Measurements from ENCODE around the gene COG4.

COG4 gene

DNA sequence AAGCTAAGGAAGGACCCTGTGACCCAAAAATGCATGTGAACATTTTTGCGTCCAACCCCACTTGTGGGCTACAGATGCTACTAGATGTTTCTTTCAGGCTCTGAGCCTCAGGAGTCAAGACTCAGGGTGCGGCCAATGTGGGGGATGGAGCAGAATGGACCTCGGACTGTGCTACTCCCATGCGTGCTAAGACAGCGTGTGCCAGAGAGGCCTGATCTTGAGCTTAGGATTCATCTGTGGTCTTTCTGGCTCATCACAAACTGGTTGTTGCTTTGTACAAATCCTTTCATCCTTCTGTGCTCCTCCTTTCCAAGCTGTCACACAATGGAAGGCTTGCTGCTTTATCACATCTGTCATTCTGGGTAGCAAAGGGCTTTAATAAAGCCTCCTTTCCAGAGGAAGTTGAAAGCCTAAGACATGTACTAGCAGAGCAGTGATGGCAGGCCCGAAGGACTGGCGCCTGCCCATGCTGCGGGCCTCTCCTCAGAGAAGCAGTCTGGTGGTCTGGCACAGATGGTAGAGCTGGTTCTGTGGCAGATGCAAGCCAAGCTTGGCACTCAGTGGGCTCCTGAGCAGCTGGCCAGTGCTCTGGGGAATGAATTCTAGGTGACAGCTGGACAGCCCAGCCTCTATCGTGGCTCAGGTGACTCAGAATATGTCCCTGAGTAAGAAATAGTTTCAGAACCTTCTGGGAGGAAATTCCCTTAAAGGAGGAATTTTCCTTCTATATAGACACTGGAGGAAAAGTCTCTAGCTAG lies 27.8 kb downstream of the COG4 start:
- Histone ChIP-seq H2AFZ (ENCODE audit: insufficient read depth, low read length, poor library complexity) (no peak overlapping the region), H3K79me1 (ENCODE audit: low read length) (no peaks in the 10 kb centered on the region), H3K23ac (ENCODE audit: low read length) (no peak overlapping the region), H2BK120ac (ENCODE audit: insufficient read depth, low read length, poor library complexity) (no peak overlapping the region), H2BK12ac (ENCODE audit: low read length) (no peak overlapping the region), H3K27ac (ENCODE audit: low read depth, low read length) (no peak overlapping the region), H4K12ac (ENCODE audit: low read depth, low read length) (no peak overlapping the region), H3K9me3 (ENCODE audit: insufficient read depth, low read depth, low read length) (no peaks in the 10 kb centered on the region), H4K8ac (ENCODE audit: low read depth, low read length) (no peak overlapping the region), H3K36me3 (ENCODE audit: control insufficient read depth in 1 of 2, insufficient read depth in 2 of 2, low read length in 2 of 2) (peaks cover 22 to 34% of the 10 kb centered on the region in 2 experiments), H3K18ac (ENCODE audit: low read length) (no peak overlapping the region), H4K91ac (ENCODE audit: low read depth, low read length) (no peak overlapping the region), H3K4me1 (ENCODE audit: control insufficient read depth in 1 of 2, insufficient read depth in 2 of 2, low read length in 2 of 2) (no peaks in the 10 kb centered on the region), H2BK5ac (ENCODE audit: low read depth, low read length, poor library complexity) (no peak overlapping the region), H2AK5ac (ENCODE audit: low read length) (no peak overlapping the region), H3K4ac (ENCODE audit: low read depth, low read length) (no peak overlapping the region), H3K79me2 (ENCODE audit: control insufficient read depth, insufficient read depth, low read length, poor library complexity) (no peaks in the 10 kb centered on the region), H3K4me2 (ENCODE audit: low read length) (no peak overlapping the region), H3K14ac (ENCODE audit: low read length) (no peak overlapping the region), H3K27me3 (ENCODE audit: insufficient read depth, low read length) (no peaks in the 10 kb centered on the region), H3K9ac (ENCODE audit: low read length) (peak overlapping the region; percentile 64), H3K4me3 (ENCODE audit: low read depth, low read length) (no peak overlapping the region)
- DNase-seq, result peak; percentile 29 to 43
- WGBS (ENCODE audit: extremely low coverage, insufficient coverage, insufficient read length), result no CpG with 5 or more reads among the region's 9 CpGs

GRCh38 chr16:70494777-70495176 lies 28.6 kb downstream of the COG4 start:
- Histone ChIP-seq H2AK5ac (ENCODE audit: low read length) (no peak overlapping the region), H3K14ac (ENCODE audit: low read length) (no peak overlapping the region), H3K9me3 (ENCODE audit: insufficient read depth, low read depth, low read length) (no peaks in the 10 kb centered on the region), H4K8ac (ENCODE audit: low read depth, low read length) (no peak overlapping the region), H4K12ac (ENCODE audit: low read depth, low read length) (no peak overlapping the region), H2AFZ (ENCODE audit: insufficient read depth, low read length, poor library complexity) (no peak overlapping the region), H3K4me2 (ENCODE audit: low read length) (no peak overlapping the region), H3K79me1 (ENCODE audit: low read length) (no peaks in the 10 kb centered on the region), H2BK12ac (ENCODE audit: low read length) (no peak overlapping the region), H3K4me1 (ENCODE audit: control insufficient read depth in 1 of 2, insufficient read depth in 2 of 2, low read length in 2 of 2) (no peaks in the 10 kb centered on the region), H4K91ac (ENCODE audit: low read depth, low read length) (no peak overlapping the region), H2BK120ac (ENCODE audit: insufficient read depth, low read length, poor library complexity) (no peak overlapping the region), H2BK5ac (ENCODE audit: low read depth, low read length, poor library complexity) (no peak overlapping the region), H3K27ac (ENCODE audit: low read depth, low read length) (no peak overlapping the region), H3K36me3 (ENCODE audit: control insufficient read depth in 1 of 2, insufficient read depth in 2 of 2, low read length in 2 of 2) (peaks cover 22 to 34% of the 10 kb centered on the region in 2 experiments), H3K4ac (ENCODE audit: low read depth, low read length) (no peak overlapping the region), H3K18ac (ENCODE audit: low read length) (no peak overlapping the region), H3K9ac (ENCODE audit: low read length) (no peak overlapping the region), H3K23ac (ENCODE audit: low read length) (no peak overlapping the region), H3K27me3 (ENCODE audit: insufficient read depth, low read length) (no peaks in the 10 kb centered on the region), H3K4me3 (ENCODE audit: low read depth, low read length) (no peak overlapping the region), H3K79me2 (ENCODE audit: control insufficient read depth, insufficient read depth, low read length, poor library complexity) (no peaks in the 10 kb centered on the region)
- no CpG with 5 or more reads among the region's 2 CpGs for WGBS (ENCODE audit: extremely low coverage, insufficient coverage, insufficient read length)
- no peak for DNase-seq

- Histone ChIP-seq H3K27ac (ENCODE audit: low read depth, low read length) (no peak overlapping the region), H3K9me3 (ENCODE audit: insufficient read depth, low read depth, low read length) (no peaks in the 10 kb centered on the region), H3K9ac (ENCODE audit: low read length) (no peak overlapping the region), H4K12ac (ENCODE audit: low read depth, low read length) (no peak overlapping the region), H4K91ac (ENCODE audit: low read depth, low read length) (no peak overlapping the region), H2AFZ (ENCODE audit: insufficient read depth, low read length, poor library complexity) (no peak overlapping the region), H3K4ac (ENCODE audit: low read depth, low read length) (no peak overlapping the region), H3K79me1 (ENCODE audit: low read length) (no peaks in the 10 kb centered on the region), H2BK12ac (ENCODE audit: low read length) (no peak overlapping the region), H2BK5ac (ENCODE audit: low read depth, low read length, poor library complexity) (no peak overlapping the region), H3K23ac (ENCODE audit: low read length) (no peak overlapping the region), H3K4me2 (ENCODE audit: low read length) (no peak overlapping the region), H2BK120ac (ENCODE audit: insufficient read depth, low read length, poor library complexity) (no peak overlapping the region), H3K4me3 (ENCODE audit: low read depth, low read length) (no peak overlapping the region), H3K18ac (ENCODE audit: low read length) (no peak overlapping the region), H2AK5ac (ENCODE audit: low read length) (no peak overlapping the region), H3K36me3 (ENCODE audit: control insufficient read depth in 1 of 2, insufficient read depth in 2 of 2, low read length in 2 of 2) (peaks cover 22 to 37% of the 10 kb centered on the region in 2 experiments), H3K4me1 (ENCODE audit: control insufficient read depth in 1 of 2, insufficient read depth in 2 of 2, low read length in 2 of 2) (no peaks in the 10 kb centered on the region), H3K27me3 (ENCODE audit: insufficient read depth, low read length) (no peaks in the 10 kb centered on the region), H3K14ac (ENCODE audit: low read length) (no peak overlapping the region), H3K79me2 (ENCODE audit: control insufficient read depth, insufficient read depth, low read length, poor library complexity) (no peaks in the 10 kb centered on the region), H4K8ac (ENCODE audit: low read depth, low read length) (no peak overlapping the region)
- no CpG with 5 or more reads among the region's 5 CpGs for WGBS (ENCODE audit: extremely low coverage, insufficient coverage, insufficient read length)
- DNase-seq, result no peak
Measured at GRCh38 chr16:70494202-70494770, 29.1 kb downstream of the COG4 start.

DNA sequence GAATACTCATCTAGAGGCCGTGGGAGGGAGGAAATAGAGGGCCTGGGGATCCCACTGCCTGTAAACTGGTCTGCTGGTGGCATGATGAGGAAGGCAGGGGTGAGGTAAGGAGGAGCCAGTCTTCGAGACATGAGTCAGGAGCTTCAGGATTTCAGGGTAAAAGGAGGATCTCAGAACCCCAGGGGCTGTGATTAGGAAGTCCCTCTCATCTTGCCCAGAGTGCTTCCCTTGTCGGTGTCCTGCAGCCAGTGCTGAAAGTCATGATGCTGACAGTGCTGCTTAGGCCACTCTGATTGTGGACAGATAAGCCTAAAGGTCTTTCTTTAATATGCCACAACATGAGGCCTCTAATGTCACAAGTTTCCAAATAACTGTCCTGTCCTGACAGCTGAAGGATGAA lies 29.6 kb downstream of the COG4 start:
- H3K27ac ChIP-seq (ENCODE audit: low read depth, low read length), result no peak overlapping the region
- H3K27me3 ChIP-seq (ENCODE audit: insufficient read depth, low read length), result no peaks in the 10 kb centered on the region
- no peaks in the 10 kb centered on the region for H3K4me1 ChIP-seq (ENCODE audit: control insufficient read depth in 1 of 2, insufficient read depth in 2 of 2, low read length in 2 of 2)
- H3K9me3 ChIP-seq (ENCODE audit: insufficient read depth, low read depth, low read length), result no peaks in the 10 kb centered on the region
- H3K4me3 ChIP-seq (ENCODE audit: low read depth, low read length), result no peak overlapping the region
- no peak overlapping the region for H3K4me2 ChIP-seq (ENCODE audit: low read length)
- H2BK12ac ChIP-seq (ENCODE audit: low read length), result no peak overlapping the region
- no peaks in the 10 kb centered on the region for H3K79me1 ChIP-seq (ENCODE audit: low read length)
- H3K4ac ChIP-seq (ENCODE audit: low read depth, low read length), result no peak overlapping the region
- no peak overlapping the region for H3K18ac ChIP-seq (ENCODE audit: low read length)
- H2BK5ac ChIP-seq (ENCODE audit: low read depth, low read length, poor library complexity), result no peak overlapping the region
- no peak overlapping the region for H2AFZ ChIP-seq (ENCODE audit: insufficient read depth, low read length, poor library complexity)
- no peak overlapping the region for H4K12ac ChIP-seq (ENCODE audit: low read depth, low read length)
- no CpG with 5 or more reads among the region's 3 CpGs for WGBS (ENCODE audit: extremely low coverage, insufficient coverage, insufficient read length)
- no peak overlapping the region for H3K23ac ChIP-seq (ENCODE audit: low read length)
- no peak overlapping the region for H3K9ac ChIP-seq (ENCODE audit: low read length)
- DNase-seq, result no peak
- peaks cover 21 to 37% of the 10 kb centered on the region in 2 experiments for H3K36me3 ChIP-seq (ENCODE audit: control insufficient read depth in 1 of 2, insufficient read depth in 2 of 2, low read length in 2 of 2)
- no peak overlapping the region for H2BK120ac ChIP-seq (ENCODE audit: insufficient read depth, low read length, poor library complexity)
- H3K79me2 ChIP-seq (ENCODE audit: control insufficient read depth, insufficient read depth, low read length, poor library complexity), result no peaks in the 10 kb centered on the region
- H3K14ac ChIP-seq (ENCODE audit: low read length), result no peak overlapping the region
- H4K91ac ChIP-seq (ENCODE audit: low read depth, low read length), result no peak overlapping the region
- H4K8ac ChIP-seq (ENCODE audit: low read depth, low read length), result no peak overlapping the region
- no peak overlapping the region for H2AK5ac ChIP-seq (ENCODE audit: low read length)
